Tibial nerve (tissue), 4 donors: ENCODE data around the gene ABCG1.

Experiments
- EP300 ChIP-seq, 2 donors: sonication (generic); formaldehyde crosslinking; IDR thresholded peaks; one replicate each; pipeline ENCODE4 v1.6.1; 2017; ENCODE audit warnings: antibody characterized with exemption in 2 of 2, mild to moderate bottlenecking in 1 of 2
- POLR2A ChIP-seq, 2 donors: fragments of 450-650 bp; IDR thresholded peaks; one replicate each; pipeline ENCODE4 v1.6.1; 2017; ENCODE audit warnings: antibody characterized with exemption in 2 of 2, mild to moderate bottlenecking in 2 of 2, moderate library complexity in 2 of 2
- TF ChIP-seq, protein P1 (sequence below), 5 experiments: fragments of 200-600 bp in 3 of 5; fragments of 450-650 bp in 2 of 5; sonication (generic) in 3 of 5; IDR thresholded peaks; one replicate each; pipeline ENCODE4 v1.5.1; 2016 to 2019; ENCODE audit warnings: antibody characterized with exemption in 5 of 5, mild to moderate bottlenecking in 3 of 5, moderate library complexity in 2 of 5

- TF ChIP-seq, protein P1, sequence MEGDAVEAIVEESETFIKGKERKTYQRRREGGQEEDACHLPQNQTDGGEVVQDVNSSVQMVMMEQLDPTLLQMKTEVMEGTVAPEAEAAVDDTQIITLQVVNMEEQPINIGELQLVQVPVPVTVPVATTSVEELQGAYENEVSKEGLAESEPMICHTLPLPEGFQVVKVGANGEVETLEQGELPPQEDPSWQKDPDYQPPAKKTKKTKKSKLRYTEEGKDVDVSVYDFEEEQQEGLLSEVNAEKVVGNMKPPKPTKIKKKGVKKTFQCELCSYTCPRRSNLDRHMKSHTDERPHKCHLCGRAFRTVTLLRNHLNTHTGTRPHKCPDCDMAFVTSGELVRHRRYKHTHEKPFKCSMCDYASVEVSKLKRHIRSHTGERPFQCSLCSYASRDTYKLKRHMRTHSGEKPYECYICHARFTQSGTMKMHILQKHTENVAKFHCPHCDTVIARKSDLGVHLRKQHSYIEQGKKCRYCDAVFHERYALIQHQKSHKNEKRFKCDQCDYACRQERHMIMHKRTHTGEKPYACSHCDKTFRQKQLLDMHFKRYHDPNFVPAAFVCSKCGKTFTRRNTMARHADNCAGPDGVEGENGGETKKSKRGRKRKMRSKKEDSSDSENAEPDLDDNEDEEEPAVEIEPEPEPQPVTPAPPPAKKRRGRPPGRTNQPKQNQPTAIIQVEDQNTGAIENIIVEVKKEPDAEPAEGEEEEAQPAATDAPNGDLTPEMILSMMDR (IDR thresholded peaks at IDR 0.05), result no peak
- no peak for TF ChIP-seq POLR2A (IDR thresholded peaks at IDR 0.05)
- TF ChIP-seq EP300 (IDR thresholded peaks at IDR 0.05), result no peak
These were observed 4.0 kb upstream of the ABCG1 start for GRCh38 chr21:42214921-42215320.
